H7 (cell line): ENCODE measurements around the gene ZNF112. TPM values are rescaled to one million over a fixed set of nuclear protein-coding genes. Genes with fewer than 3 reads are reported as not detected.
A peak's percentile ranks its signal among the peaks of the same experiment; 100 is the strongest.
"Not testable (repeated sequence)": the region's sequence is repeated elsewhere in the genome, so short reads cannot be mapped to it uniquely, and the experiment has no call there.

ENCODE experiments used
- DNase-seq: peaks from one replicate; pipeline ENCODE4 v3.0.0; 2012
- H3K27me3 ChIP-seq: 2 replicates; pipeline ENCODE4 v1.6.0; 2011; ENCODE audit warnings: mild to moderate bottlenecking, low read length; ENCODE audit not compliant: control insufficient read depth, insufficient read depth
- H3K36me3 ChIP-seq: replicated peaks from 2 replicates; pipeline ENCODE4 v1.5.1; 2011; ENCODE audit warnings: low read length; ENCODE audit not compliant: control insufficient read depth, insufficient read depth
- H3K4me3 ChIP-seq: 2 replicates; pipeline ENCODE4 v1.5.1; 2011; ENCODE audit warnings: low read depth, mild to moderate bottlenecking, control low read depth, low read length, moderate library complexity; ENCODE audit not compliant: insufficient read depth
- total RNA-seq: library from RNA; depleted of rRNA; stranded (reverse); fragments of >200 nt; shearing (Covaris generic); gene quantifications from 2 replicates; pipeline ENCODE4 v1.2.3, GENCODE V29; 2014; rRNA removed

The ZNF112 gene
- 2.1 and 3.4 TPM in 2 replicates for total RNA-seq

- peak; percentile 58 for DNase-seq
- peak within 1 kb of the TSS; percentile 60 for H3K4me3 ChIP-seq
- H3K36me3 ChIP-seq, result no peaks in the 10 kb centered on the region
- H3K27me3 ChIP-seq, result no peaks in the 10 kb centered on the region
Measured at GRCh38 chr19:44356383-44357111, at the start of gene ZNF112. TSS of gene ZNF112 (minus strand) at chr19:44356680. CDS start at chr19:44340539, 16,141 bp downstream.

- peak; percentile 81 for DNase-seq
- H3K4me3 ChIP-seq, result peak within 1 kb of the TSS; percentile 72
- no peaks in the 10 kb centered on the region for H3K36me3 ChIP-seq
- no peaks in the 10 kb centered on the region for H3K27me3 ChIP-seq
Measured at GRCh38 chr19:44401139-44402115, 44.9 kb upstream of the ZNF112 start, which contains the start of gene ZNF285. TSS of gene ZNF285 (minus strand) at chr19:44401608. CDS start at chr19:44397213, 4,395 bp downstream.

GRCh38 chr19:44389268-44389667 lies 32.8 kb upstream of the ZNF112 start:
- H3K36me3 ChIP-seq, DNase-seq, H3K27me3 ChIP-seq, H3K4me3 ChIP-seq: not testable (repeated sequence)

DNA sequence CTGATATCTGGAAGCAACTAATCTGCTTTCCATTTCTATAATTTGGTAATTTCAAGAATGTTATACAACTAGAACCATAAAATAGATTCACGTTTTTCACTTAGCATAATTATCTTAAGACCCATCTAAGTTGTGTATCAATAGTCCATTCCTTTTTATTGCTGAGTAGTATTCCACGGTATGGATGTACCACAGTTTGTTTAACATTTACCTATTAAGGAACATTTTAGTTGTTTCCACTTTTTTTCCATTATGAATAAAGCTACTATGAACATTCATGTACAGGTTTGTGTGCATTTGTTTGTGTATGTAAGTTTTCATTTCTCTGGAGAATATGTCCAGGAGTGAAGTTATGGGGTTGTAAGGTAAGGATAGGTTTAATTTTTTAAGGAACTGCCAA lies 18.3 kb upstream of the ZNF112 start:
- no peak for DNase-seq
- Histone ChIP-seq H3K36me3 (no peaks in the 10 kb centered on the region), H3K27me3 (no peaks in the 10 kb centered on the region), H3K4me3 (no peak overlapping the region)

GRCh38 chr19:44371815-44372480 lies 15.5 kb upstream of the ZNF112 start:
- H3K27me3 ChIP-seq, result no peaks in the 10 kb centered on the region
- no peak overlapping the region for H3K4me3 ChIP-seq
- H3K36me3 ChIP-seq, result no peaks in the 10 kb centered on the region
- DNase-seq, result no peak

- H3K4me3 ChIP-seq, result no peak overlapping the region
- H3K27me3 ChIP-seq, result no peaks in the 10 kb centered on the region
- no peak for DNase-seq
- H3K36me3 ChIP-seq, result no peaks in the 10 kb centered on the region
Measured at GRCh38 chr19:44367024-44367423, 10.5 kb upstream of the ZNF112 start.

- Histone ChIP-seq H3K4me3 (no peak overlapping the region), H3K27me3 (no peaks in the 10 kb centered on the region), H3K36me3 (no peaks in the 10 kb centered on the region)
- no peak for DNase-seq
Measured at GRCh38 chr19:44346556-44346955, 9.9 kb downstream of the ZNF112 start.

DNA sequence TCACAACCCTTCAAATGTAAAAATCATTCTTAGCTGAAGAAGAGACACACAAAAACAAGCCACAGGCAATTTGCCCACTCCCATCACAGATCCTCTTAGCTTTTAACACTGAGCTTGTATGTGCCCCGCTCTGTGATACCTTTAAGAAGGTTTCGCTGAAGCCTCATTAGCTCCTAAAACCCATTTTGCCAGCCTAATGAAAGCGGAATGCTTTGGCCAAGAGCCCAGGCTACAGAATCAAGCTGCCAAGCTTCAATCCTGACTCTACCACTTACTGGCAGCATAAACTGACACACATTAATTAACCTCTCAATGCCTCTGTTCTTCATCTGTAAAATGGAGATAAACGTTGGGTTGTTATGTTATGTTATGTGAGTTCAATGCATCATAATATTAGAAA lies 10.5 kb downstream of the ZNF112 start:
- H3K36me3 ChIP-seq, result no peaks in the 10 kb centered on the region

GRCh38 chr19:44344255-44344654 lies 12.2 kb downstream of the ZNF112 start:
- no peak for DNase-seq
- no peaks in the 10 kb centered on the region for H3K27me3 ChIP-seq
- H3K36me3 ChIP-seq, result peaks cover 1% of the 10 kb centered on the region
- no peak overlapping the region for H3K4me3 ChIP-seq

More for the DNA sequence above, 10.5 kb downstream of the ZNF112 start:
- DNase-seq, result no peak
- Histone ChIP-seq H3K27me3 (no peaks in the 10 kb centered on the region), H3K4me3 (no peak overlapping the region)

DNA sequence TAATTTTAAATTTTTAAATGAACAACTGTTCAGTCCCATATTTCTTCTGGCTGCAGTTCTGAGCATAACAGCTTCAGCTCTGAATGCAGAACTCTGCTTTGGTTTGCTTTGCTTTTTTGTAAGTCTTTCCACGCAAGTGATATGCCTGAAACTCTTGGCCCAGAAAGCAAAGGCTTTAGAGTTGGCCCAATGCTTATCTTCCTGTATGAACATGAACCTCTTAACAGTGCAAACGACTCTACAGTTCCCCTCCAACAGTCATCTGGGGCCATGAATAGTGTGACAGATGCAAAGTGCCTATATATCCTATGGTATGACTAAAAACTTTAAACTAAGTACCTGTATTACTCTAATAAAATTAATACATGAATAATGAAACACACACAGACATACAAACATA lies 14.7 kb downstream of the ZNF112 start:
- DNase-seq, result no peak
- Histone ChIP-seq H3K4me3 (no peak overlapping the region), H3K36me3 (peaks cover 2% of the 10 kb centered on the region)

GRCh38 chr19:44334639-44335038 lies 21.8 kb downstream of the ZNF112 start:
- DNase-seq, H3K4me3 ChIP-seq, H3K27me3 ChIP-seq, H3K36me3 ChIP-seq: not testable (repeated sequence)

More for the DNA sequence above, 14.7 kb downstream of the ZNF112 start:
- H3K27me3 ChIP-seq, result no peaks in the 10 kb centered on the region

DNA sequence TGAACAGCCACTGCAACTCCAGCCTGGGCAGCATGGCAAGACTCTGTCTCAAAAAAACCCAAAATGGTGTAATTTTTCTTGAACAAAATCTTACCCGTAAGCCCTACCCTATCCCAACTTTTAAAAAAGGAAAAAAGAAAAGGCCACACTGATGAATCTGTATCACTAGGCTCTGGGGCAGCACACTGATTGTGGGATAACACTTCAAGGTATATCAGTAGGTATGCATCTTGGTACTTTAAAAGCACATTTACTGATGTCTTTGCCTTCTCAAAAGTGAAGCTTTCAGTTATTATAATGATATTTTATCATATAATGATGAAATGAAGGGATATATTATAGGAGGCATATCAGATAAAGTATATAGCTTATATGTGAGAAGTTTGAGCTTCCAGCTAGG lies 24.3 kb downstream of the ZNF112 start:
- DNase-seq, result no peak
- Histone ChIP-seq H3K27me3 (no peaks in the 10 kb centered on the region), H3K4me3 (no peak overlapping the region), H3K36me3 (peaks cover 6% of the 10 kb centered on the region)

DNA sequence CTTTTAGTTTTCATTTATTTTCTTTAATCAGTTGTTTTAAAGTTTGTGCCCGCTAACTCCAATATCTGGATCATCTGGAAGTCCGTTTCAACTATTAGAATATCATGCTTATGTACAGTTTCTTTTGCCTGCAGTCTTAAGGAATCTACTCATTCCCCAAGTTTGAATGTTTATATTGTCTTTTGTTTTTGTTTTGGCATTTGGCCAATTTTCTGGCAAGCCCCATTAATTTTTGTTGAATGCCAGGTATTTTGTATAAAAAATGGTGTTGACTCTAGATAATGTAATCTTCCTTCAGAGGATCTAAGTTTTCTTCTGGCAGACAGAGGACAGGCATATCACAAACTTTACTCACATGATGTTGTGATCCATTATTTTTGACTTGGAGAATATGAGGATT lies 40.6 kb downstream of the ZNF112 start:
- no peaks in the 10 kb centered on the region for H3K27me3 ChIP-seq
- DNase-seq, result no peak
- H3K36me3 ChIP-seq, result no peaks in the 10 kb centered on the region
- no peak overlapping the region for H3K4me3 ChIP-seq

- Histone ChIP-seq H3K4me3 (no peak overlapping the region), H3K27me3 (no peaks in the 10 kb centered on the region), H3K36me3 (no peaks in the 10 kb centered on the region)
- no peak for DNase-seq
Measured at GRCh38 chr19:44313231-44313630, 43.2 kb downstream of the ZNF112 start.
